Breast epithelium (tissue), 4 donors: ENCODE data around the gene CYFIP1. TPM values are rescaled to one million over a fixed set of nuclear protein-coding genes. Genes with fewer than 3 reads are reported as not detected.

Source experiments
- DNase-seq, 2 donors: peaks; one replicate each; pipeline ENCODE4 v3.0.0-alpha.2; 2019; ENCODE audit warnings: low spot score in 2 of 2
- H3K27ac ChIP-seq, 2 donors: fragments of 200-600 bp; sonication (generic) in 1 of 2; one replicate each; pipeline ENCODE4 v1.5.1; 2016 to 2019; ENCODE audit warnings: mild to moderate bottlenecking in 1 of 2
- H3K27me3 ChIP-seq, 2 donors: fragments of 200-600 bp; sonication (generic) in 1 of 2; one replicate each; pipeline versions ENCODE4 v1.5.1 to v1.6.0; 2017 to 2019; ENCODE audit warnings: control low read depth in 1 of 2, mild to moderate bottlenecking in 1 of 2
- H3K36me3 ChIP-seq: fragments of 200-600 bp; one replicate; pipeline ENCODE4 v1.5.1; 2019
- H3K4me1 ChIP-seq, 2 donors: fragments of 200-600 bp; sonication (generic); one replicate each; pipeline ENCODE4 v1.5.1; 2016 to 2019; ENCODE audit warnings: control low read depth in 1 of 2
- H3K4me3 ChIP-seq, 3 donors: fragments of 200-600 bp; sonication (generic); 1 replicate in 2 of 3; 2 replicates in 1 of 3; pipeline ENCODE4 v1.5.1; 2016 to 2019; ENCODE audit warnings: mild to moderate bottlenecking in 3 of 3, moderate library complexity in 2 of 3
- H3K9me3 ChIP-seq, 2 donors: fragments of 200-600 bp; sonication (generic) in 1 of 2; one replicate each; pipeline ENCODE4 v1.5.1; 2016 to 2019; ENCODE audit warnings: control low read depth in 1 of 2
- CTCF ChIP-seq, 3 donors: fragments of 450-650 bp; IDR thresholded peaks; one replicate each; pipeline ENCODE4 v1.5.1; 2016 to 2017; ENCODE audit warnings: antibody characterized with exemption in 3 of 3, mild to moderate bottlenecking in 3 of 3, moderate library complexity in 3 of 3
- POLR2A ChIP-seq: fragments of 450-650 bp; IDR thresholded peaks from one replicate; pipeline ENCODE4 v1.6.1; 2016; ENCODE audit warnings: antibody characterized with exemption, mild to moderate bottlenecking, moderate library complexity
- POLR2AphosphoS5 ChIP-seq, 3 donors: sonication (generic); formaldehyde crosslinking; IDR thresholded peaks; one replicate each; pipeline ENCODE4 v1.6.1; 2017; ENCODE audit warnings: antibody characterized with exemption in 3 of 3
- intact Hi-C: fragments of 100-400 bp; cut with DNase I; formaldehyde crosslinking; loops from one replicate; pipeline ENCODE4 v1.15.1; 2023; ENCODE audit warnings: low total_unique reads
- total RNA-seq, 3 donors: library from RNA; depleted of rRNA; stranded (reverse); fragments of >200 nt; gene quantifications; one replicate each; pipeline ENCODE4 v1.1.0, GENCODE V29; 2016

CYFIP1 gene
- total RNA-seq, 3 donors from 2014 or later: 97.9 to 128 (median 124) TPM

- H3K27ac ChIP-seq: no peak overlapping the region
- no peak overlapping the region for H3K4me3 ChIP-seq
- peaks cover 5% of the 10 kb centered on the region for H3K36me3 ChIP-seq
- H3K27me3 ChIP-seq: no peaks in the 10 kb centered on the region
- DNase-seq: no peak
- no peaks in the 10 kb centered on the region for H3K9me3 ChIP-seq
- no peaks in the 10 kb centered on the region for H3K4me1 ChIP-seq
- TF ChIP-seq CTCF (IDR thresholded peaks at IDR 0.05) (no peak), POLR2A (no peak), POLR2AphosphoS5 (IDR thresholded peaks at IDR 0.05) (no peak)
- intact Hi-C loops: no loop called here
Measured at GRCh38 chr15:22888120-22888859, 91.9 kb downstream of the CYFIP1 start.

- TF ChIP-seq CTCF (IDR thresholded peaks at IDR 0.05) (no peak), POLR2AphosphoS5 (IDR thresholded peaks at IDR 0.05) (no peak), POLR2A (no peak)
- Histone ChIP-seq H3K27ac (peak overlapping the region in 1 of 2 donors; percentile 38), H3K4me1 (no peaks in the 10 kb centered on the region), H3K4me3 (no peak overlapping the region), H3K36me3 (peaks cover 9% of the 10 kb centered on the region), H3K27me3 (no peaks in the 10 kb centered on the region), H3K9me3 (no peaks in the 10 kb centered on the region)
- no peak for DNase-seq
- intact Hi-C loops: no loop called here
Measured at GRCh38 chr15:22887157-22887951, 92.8 kb downstream of the CYFIP1 start.

GRCh38 chr15:22885120-22885519 is 95.0 kb downstream of the CYFIP1 start:
- H3K9me3 ChIP-seq: no peaks in the 10 kb centered on the region
- no peak for DNase-seq
- intact Hi-C loops: no loop called here
- no peak overlapping the region for H3K4me3 ChIP-seq
- H3K27ac ChIP-seq: no peak overlapping the region
- H3K27me3 ChIP-seq: no peaks in the 10 kb centered on the region
- peaks cover 9% of the 10 kb centered on the region for H3K36me3 ChIP-seq
- TF ChIP-seq POLR2AphosphoS5 (IDR thresholded peaks at IDR 0.05) (no peak), CTCF (IDR thresholded peaks at IDR 0.05) (no peak), POLR2A (no peak)
- H3K4me1 ChIP-seq: no peaks in the 10 kb centered on the region

GRCh38 chr15:22884344-22884743 is 95.8 kb downstream of the CYFIP1 start:
- intact Hi-C loops: no loop called here
- DNase-seq: no peak
- Histone ChIP-seq H3K4me3 (no peak overlapping the region), H3K9me3 (no peaks in the 10 kb centered on the region), H3K27ac (no peak overlapping the region), H3K36me3 (peaks cover 9% of the 10 kb centered on the region), H3K4me1 (no peaks in the 10 kb centered on the region), H3K27me3 (no peaks in the 10 kb centered on the region)
- TF ChIP-seq POLR2A (no peak), CTCF (IDR thresholded peaks at IDR 0.05) (peak in 1 of 3 donors; percentile 25)

- no peak overlapping the region for H3K27ac ChIP-seq
- no peaks in the 10 kb centered on the region for H3K9me3 ChIP-seq
Measured at GRCh38 chr15:22883196-22883595, 97.0 kb downstream of the CYFIP1 start.

More at GRCh38 chr15:22883196-22883595, 97.0 kb downstream of the CYFIP1 start:
- Histone ChIP-seq H3K4me3 (no peak overlapping the region), H3K27me3 (no peaks in the 10 kb centered on the region), H3K4me1 (no peaks in the 10 kb centered on the region), H3K36me3 (peaks cover 9% of the 10 kb centered on the region)
- TF ChIP-seq POLR2AphosphoS5 (IDR thresholded peaks at IDR 0.05) (no peak), POLR2A (no peak), CTCF (IDR thresholded peaks at IDR 0.05) (no peak)
- intact Hi-C loops: no loop called here
- DNase-seq: no peak
